WTC11 (cell line): Measurements from ENCODE around the gene EZR. TPM values are rescaled to one million over a fixed set of nuclear protein-coding genes. Genes with fewer than 3 reads are reported as not detected.

Source experiments
- ATAC-seq: fragments of 200-7000 bp; cut with Tn5 transposase; 2 replicates; pipeline ENCODE4 v1.10.0; 2021; ENCODE audit warnings: mild to moderate bottlenecking, moderate library complexity
- CTCF ChIA-PET: fragments of 300-600 bp; sonication (Branson Sonifier 250); formaldehyde crosslinking; loops from one replicate; lab custom pipeline; 2021; ENCODE audit warnings: antibody characterized with exemption; lab: Charles Lee
- POLR2A ChIA-PET: fragments of 350-600 bp; sonication (Branson Sonifier 250); formaldehyde crosslinking; loops from one replicate; lab custom pipeline; 2021; ENCODE audit warnings: antibody characterized with exemption; lab: Charles Lee
- DNase-seq: peaks from one replicate; pipeline ENCODE4 v3.0.0; 2021; ENCODE audit warnings: low spot score
- H3K27ac Mint-ChIP-seq: 2 replicates; pipeline ENCODE4 v1.8.0; 2021; ENCODE audit warnings: mixed read lengths
- H3K27me3 Mint-ChIP-seq: 2 replicates; pipeline ENCODE4 v1.8.0; 2021; ENCODE audit warnings: low read depth, mild to moderate bottlenecking, moderate library complexity, mixed read lengths
- H3K36me3 Mint-ChIP-seq: 2 replicates; pipeline ENCODE4 v1.8.0; 2021; ENCODE audit warnings: mixed read lengths
- H3K4me1 Mint-ChIP-seq: 2 replicates; pipeline ENCODE4 v1.8.0; 2022; ENCODE audit warnings: mixed read lengths
- H3K4me3 Mint-ChIP-seq: 2 replicates; pipeline ENCODE4 v1.8.0; 2021; ENCODE audit warnings: mild to moderate bottlenecking, moderate library complexity, mixed read lengths
- H3K9me3 Mint-ChIP-seq: 2 replicates; pipeline ENCODE4 v1.8.0; 2021; ENCODE audit warnings: mixed read lengths
- AR ChIP-seq: fragments of 250-450 bp; sonication (Bioruptor Pico); IDR thresholded peaks from 2 replicates; pipeline ENCODE4 v1.9.0; 2021; ENCODE audit warnings: mild to moderate bottlenecking
- E2F5 ChIP-seq: sonication (generic); formaldehyde crosslinking; IDR thresholded peaks from 2 replicates; pipeline ENCODE4 v1.8.1; 2022; ENCODE audit warnings: mild to moderate bottlenecking, moderate library complexity, missing genetic modification reagents
- EMX1 ChIP-seq: fragments of 250-450 bp; sonication (Bioruptor Pico); IDR thresholded peaks from 2 replicates; pipeline ENCODE4 v1.8.0; 2021; ENCODE audit warnings: mild to moderate bottlenecking
- FOXK1 ChIP-seq: sonication (generic); formaldehyde crosslinking; IDR thresholded peaks from 2 replicates; pipeline ENCODE4 v1.8.0; 2022; ENCODE audit warnings: mild to moderate bottlenecking, moderate library complexity, missing genetic modification reagents
- FOXP4 ChIP-seq: sonication (generic); formaldehyde crosslinking; IDR thresholded peaks from 2 replicates; pipeline ENCODE4 v1.8.0; 2022; ENCODE audit warnings: mild to moderate bottlenecking, missing genetic modification reagents
- NFATC4 ChIP-seq: fragments of 250-450 bp; sonication (Bioruptor Pico); IDR thresholded peaks from 2 replicates; pipeline ENCODE4 v1.9.0; 2021; ENCODE audit warnings: mild to moderate bottlenecking
- OVOL2 ChIP-seq: fragments of 250-450 bp; sonication (Bioruptor Pico); IDR thresholded peaks from 2 replicates; pipeline ENCODE4 v1.9.0; 2021; ENCODE audit warnings: mild to moderate bottlenecking, borderline replicate concordance
- PRRX2 ChIP-seq: fragments of 250-450 bp; sonication (Bioruptor Pico); IDR thresholded peaks from 2 replicates; pipeline ENCODE4 v1.8.0; 2021; ENCODE audit warnings: mild to moderate bottlenecking
- RORB ChIP-seq: fragments of 250-450 bp; sonication (Bioruptor Pico); IDR thresholded peaks from 2 replicates; pipeline ENCODE4 v1.9.0; 2021; ENCODE audit warnings: mild to moderate bottlenecking
- SMAD3 ChIP-seq: sonication (generic); formaldehyde crosslinking; IDR thresholded peaks from 2 replicates; pipeline ENCODE4 v1.8.0; 2022; ENCODE audit warnings: missing genetic modification reagents, mild to moderate bottlenecking, borderline replicate concordance
- STAT6 ChIP-seq: sonication (generic); formaldehyde crosslinking; conservative IDR thresholded peaks from 2 replicates; pipeline ENCODE4 v1.8.1; 2023; ENCODE audit warnings: mild to moderate bottlenecking, low read depth, missing genetic modification reagents, moderate library complexity
- ZBTB21 ChIP-seq: sonication (generic); formaldehyde crosslinking; IDR thresholded peaks from 2 replicates; pipeline ENCODE4 v1.8.1; 2023; ENCODE audit warnings: mild to moderate bottlenecking, missing genetic modification reagents, borderline replicate concordance
- ZNF416 ChIP-seq: fragments of 250-450 bp; sonication (Bioruptor Pico); IDR thresholded peaks from 2 replicates; pipeline ENCODE4 v1.9.0; 2021; ENCODE audit warnings: mild to moderate bottlenecking, inconsistent platforms
- ZNF423 ChIP-seq: fragments of 250-450 bp; sonication (Bioruptor Pico); IDR thresholded peaks from 2 replicates; pipeline ENCODE4 v2.1.2; 2022; ENCODE audit warnings: mild to moderate bottlenecking, moderate library complexity
- ZNF532 ChIP-seq: fragments of 250-450 bp; sonication (Bioruptor Pico); IDR thresholded peaks from 2 replicates; pipeline ENCODE4 v1.9.0; 2021; ENCODE audit warnings: mild to moderate bottlenecking, borderline replicate concordance
- ZSCAN18 ChIP-seq: fragments of 250-450 bp; sonication (Bioruptor Pico); IDR thresholded peaks from 2 replicates; pipeline ENCODE4 v2.1.2; 2022; ENCODE audit warnings: mild to moderate bottlenecking, moderate library complexity
- total RNA-seq: library from RNA; stranded (reverse); gene quantifications from 3 replicates; pipeline ENCODE4 v1.2.3, GENCODE V29; 2021

Gene EZR
- total RNA-seq, 1 experiment from 2014 or later: 215 TPM

- TF ChIP-seq ZNF532 (CRISPR knock-in tag): no peak
- TF ChIP-seq FOXK1 (CRISPR knock-in tag): no peak
- TF ChIP-seq EMX1 (CRISPR knock-in tag): no peak
- TF ChIP-seq OVOL2: no peak
These were observed 12.9 kb upstream of the EZR start (continued) for GRCh38 chr6:158832026-158832425.

GRCh38 chr6:158831571-158831970, 12.4 kb upstream of the EZR start:
- Mint-ChIP-seq H3K27me3 (no peaks in the 10 kb centered on the region; the same call in 1 of the 2 replicates), H3K4me3 (no peak overlapping the region), H3K36me3 (no peaks in the 10 kb centered on the region), H3K4me1 (peaks cover 15% of the 10 kb centered on the region), H3K27ac (no peak overlapping the region), H3K9me3 (no peaks in the 10 kb centered on the region)
- CTCF ChIA-PET: interaction anchor here (1.0 kb wide), 1 partner anchor 140 kb away, joined by 3 read pairs; no protein-coding TSS in a partner anchor
- no peak for DNase-seq
- POLR2A ChIA-PET: interaction anchor here (1.0 kb wide), 1 partner anchor 12 kb away, joined by 3 read pairs; no protein-coding TSS in a partner anchor
- TF ChIP-seq SMAD3 (CRISPR knock-in tag) (no peak), ZBTB21 (no peak), ZNF416 (CRISPR knock-in tag) (no peak), FOXP4 (no peak), NFATC4 (CRISPR knock-in tag) (no peak), PRRX2 (CRISPR knock-in tag) (no peak), STAT6 (no peak), FOXK1 (CRISPR knock-in tag) (no peak), ZSCAN18 (no peak), ZNF423 (CRISPR knock-in tag) (no peak), AR (CRISPR knock-in tag) (no peak), E2F5 (CRISPR knock-in tag) (no peak), RORB (no peak)
- ATAC-seq: no peak
